ENCODE measurements around the gene ABR.

DNA sequence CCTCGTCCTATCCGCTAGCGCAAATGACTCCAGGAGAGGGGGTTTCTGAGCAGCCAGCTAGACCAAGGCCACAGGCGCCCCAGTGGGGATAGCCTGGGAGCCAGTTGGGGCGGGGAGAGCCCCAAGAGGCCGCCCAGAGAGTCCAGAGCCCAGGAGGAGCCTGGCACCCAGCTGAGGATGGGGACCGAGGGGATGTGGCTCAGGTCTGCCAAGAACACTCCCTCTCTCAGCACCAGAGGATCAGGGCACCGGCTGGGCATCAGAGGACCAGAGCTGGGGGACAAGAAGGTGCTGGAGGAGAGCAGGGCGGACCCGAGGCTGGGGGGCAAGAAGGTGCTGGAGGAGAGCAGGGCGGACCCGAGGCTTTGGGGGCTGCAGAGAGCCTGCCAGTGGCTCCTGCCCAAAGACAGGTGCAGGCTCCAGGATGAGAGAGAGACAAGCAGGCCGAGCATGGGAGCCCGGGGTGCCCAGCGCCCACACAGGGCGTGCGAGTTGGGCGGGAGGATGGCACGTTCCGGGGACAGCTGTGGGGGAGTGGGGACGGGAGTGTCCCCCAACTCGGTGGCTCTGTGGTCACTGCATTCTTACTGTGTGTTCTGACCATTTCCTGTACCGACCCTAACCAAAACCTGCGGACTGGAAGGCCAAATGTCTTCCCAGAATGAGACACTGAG, 143.5 kb downstream of the ABR start:
- TF ChIP-seq, protein P1, sequence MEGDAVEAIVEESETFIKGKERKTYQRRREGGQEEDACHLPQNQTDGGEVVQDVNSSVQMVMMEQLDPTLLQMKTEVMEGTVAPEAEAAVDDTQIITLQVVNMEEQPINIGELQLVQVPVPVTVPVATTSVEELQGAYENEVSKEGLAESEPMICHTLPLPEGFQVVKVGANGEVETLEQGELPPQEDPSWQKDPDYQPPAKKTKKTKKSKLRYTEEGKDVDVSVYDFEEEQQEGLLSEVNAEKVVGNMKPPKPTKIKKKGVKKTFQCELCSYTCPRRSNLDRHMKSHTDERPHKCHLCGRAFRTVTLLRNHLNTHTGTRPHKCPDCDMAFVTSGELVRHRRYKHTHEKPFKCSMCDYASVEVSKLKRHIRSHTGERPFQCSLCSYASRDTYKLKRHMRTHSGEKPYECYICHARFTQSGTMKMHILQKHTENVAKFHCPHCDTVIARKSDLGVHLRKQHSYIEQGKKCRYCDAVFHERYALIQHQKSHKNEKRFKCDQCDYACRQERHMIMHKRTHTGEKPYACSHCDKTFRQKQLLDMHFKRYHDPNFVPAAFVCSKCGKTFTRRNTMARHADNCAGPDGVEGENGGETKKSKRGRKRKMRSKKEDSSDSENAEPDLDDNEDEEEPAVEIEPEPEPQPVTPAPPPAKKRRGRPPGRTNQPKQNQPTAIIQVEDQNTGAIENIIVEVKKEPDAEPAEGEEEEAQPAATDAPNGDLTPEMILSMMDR (IDR thresholded peaks at IDR 0.05; ENCODE audit: low read depth, low read length) = no peak
- TF ChIP-seq EZH2phosphoT487 (IDR thresholded peaks at IDR 0.05; ENCODE audit: low read depth) = no peak

All from OCI-LY3 (cell line).